Mesenchymal stem cell (in vitro differentiated cells and primary cell): ENCODE measurements around the gene TIAM1.
A peak's percentile ranks its signal among the peaks of the same experiment; 100 is the strongest.

Source experiments
- DNase-seq: peaks from one replicate; pipeline ENCODE4 v3.0.0-alpha.2; 2013
- H2AFZ ChIP-seq: one replicate; pipeline ENCODE4 v1.6.1; 2013; ENCODE audit warnings: low read depth, mild to moderate bottlenecking, control low read depth, inconsistent platforms, low read length, moderate library complexity
- H2AK5ac ChIP-seq: 2 replicates; pipeline ENCODE4 v1.6.1; 2013; ENCODE audit warnings: low read length, moderate library complexity, mild to moderate bottlenecking, inconsistent platforms; ENCODE audit not compliant: severe bottlenecking
- H2BK120ac ChIP-seq: one replicate; pipeline ENCODE4 v1.6.1; 2013; ENCODE audit warnings: low read depth, mild to moderate bottlenecking, inconsistent platforms, low read length, moderate library complexity
- H2BK12ac ChIP-seq, 2 experiments: one replicate each; pipeline ENCODE4 v1.6.1; 2013; ENCODE audit warnings: inconsistent platforms in 2 of 2, low read length in 2 of 2, mild to moderate bottlenecking in 2 of 2, moderate library complexity in 2 of 2, control low read depth in 1 of 2
- H2BK15ac ChIP-seq: one replicate; pipeline ENCODE4 v1.6.1; 2013; ENCODE audit warnings: mild to moderate bottlenecking, low read depth, inconsistent platforms; ENCODE audit not compliant: poor library complexity, severe bottlenecking
- H2BK5ac ChIP-seq: 2 replicates; pipeline ENCODE4 v1.6.1; 2013; ENCODE audit warnings: low read depth, mild to moderate bottlenecking, low read length, control low read depth, inconsistent platforms; ENCODE audit not compliant: poor library complexity, severe bottlenecking
- H3K14ac ChIP-seq, 2 experiments: one replicate each; pipeline ENCODE4 v1.6.1; 2013; ENCODE audit warnings: inconsistent platforms in 2 of 2, low read length in 2 of 2, control low read depth in 1 of 2, mild to moderate bottlenecking in 1 of 2, moderate library complexity in 1 of 2
- H3K18ac ChIP-seq, 2 experiments: one replicate each; pipeline ENCODE4 v1.6.1; 2013; ENCODE audit warnings: inconsistent platforms in 2 of 2, low read length in 2 of 2, control low read depth in 1 of 2, low read depth in 1 of 2, mild to moderate bottlenecking in 1 of 2
- H3K23ac ChIP-seq, 2 experiments: one replicate each; pipeline ENCODE4 v1.6.1; 2013; ENCODE audit warnings: inconsistent platforms in 2 of 2, low read length in 2 of 2, mild to moderate bottlenecking in 2 of 2, moderate library complexity in 2 of 2, control low read depth in 1 of 2
- H3K27ac ChIP-seq: 2 replicates; pipeline ENCODE4 v1.5.1; 2013; ENCODE audit warnings: mild to moderate bottlenecking, moderate library complexity, low read length, control low read depth, inconsistent platforms; ENCODE audit not compliant: poor library complexity, severe bottlenecking
- H3K27me3 ChIP-seq, 2 experiments: 2 replicates each; pipeline versions ENCODE4 v1.6.1 to v1.7.0; 2013; ENCODE audit warnings: low read length in 2 of 2, mild to moderate bottlenecking in 2 of 2, moderate library complexity in 2 of 2, control low read depth in 1 of 2, inconsistent platforms in 1 of 2; ENCODE audit not compliant: control insufficient read depth in 1 of 2, insufficient read depth in 1 of 2
- H3K36me3 ChIP-seq, 2 experiments: 2 replicates each; pipeline versions ENCODE4 v1.6.1 to v1.7.0; 2013; ENCODE audit warnings: low read length in 2 of 2, control low read depth in 1 of 2, inconsistent platforms in 1 of 2, low read depth in 1 of 2, mild to moderate bottlenecking in 1 of 2; ENCODE audit not compliant: insufficient read depth in 2 of 2, control insufficient read depth in 1 of 2
- H3K4ac ChIP-seq, 2 experiments: one replicate each; pipeline ENCODE4 v1.6.1; 2013; ENCODE audit warnings: inconsistent platforms in 2 of 2, low read length in 2 of 2, mild to moderate bottlenecking in 2 of 2, moderate library complexity in 2 of 2, control low read depth in 1 of 2, low read depth in 1 of 2
- H3K4me1 ChIP-seq: 2 replicates; pipeline ENCODE4 v1.6.1; 2013; ENCODE audit warnings: low read depth, low read length, control low read depth; ENCODE audit not compliant: control insufficient read depth, insufficient read depth
- H3K4me2 ChIP-seq: 2 replicates; pipeline ENCODE4 v1.6.1; 2013; ENCODE audit warnings: low read length, mild to moderate bottlenecking, inconsistent platforms; ENCODE audit not compliant: poor library complexity, severe bottlenecking
- H3K4me3 ChIP-seq, 2 experiments: 2 replicates each; pipeline versions ENCODE4 v1.5.1 to v1.7.0; 2013; ENCODE audit warnings: low read length in 2 of 2, mild to moderate bottlenecking in 2 of 2, control low read depth in 1 of 2, low read depth in 1 of 2; ENCODE audit not compliant: insufficient read depth in 1 of 2
- H3K79me1 ChIP-seq: replicated peaks from 2 replicates; pipeline ENCODE4 v1.6.1; 2013; ENCODE audit warnings: mild to moderate bottlenecking, control low read depth, low read length, inconsistent platforms; ENCODE audit not compliant: poor library complexity, severe bottlenecking
- H3K9ac ChIP-seq: 2 replicates; pipeline ENCODE4 v1.7.0; 2013; ENCODE audit warnings: mild to moderate bottlenecking, low read length, moderate library complexity
- H3K9me3 ChIP-seq: 2 replicates; pipeline ENCODE4 v1.7.0; 2013; ENCODE audit warnings: mild to moderate bottlenecking, low read length; ENCODE audit not compliant: control insufficient read depth
- H4K8ac ChIP-seq: one replicate; pipeline ENCODE4 v1.6.1; 2013; ENCODE audit warnings: inconsistent platforms, mild to moderate bottlenecking, low read length, moderate library complexity
- H4K91ac ChIP-seq: one replicate; pipeline ENCODE4 v1.6.1; 2013; ENCODE audit warnings: mild to moderate bottlenecking, low read length, inconsistent platforms
- WGBS: methylation state at CpG from one replicate; pipeline ENCODE4 v1.1.7; 2013; ENCODE audit warnings: mixed read lengths; 5-methylcytosine and 5-hydroxymethylcytosine counted together

Gene TIAM1

DNA sequence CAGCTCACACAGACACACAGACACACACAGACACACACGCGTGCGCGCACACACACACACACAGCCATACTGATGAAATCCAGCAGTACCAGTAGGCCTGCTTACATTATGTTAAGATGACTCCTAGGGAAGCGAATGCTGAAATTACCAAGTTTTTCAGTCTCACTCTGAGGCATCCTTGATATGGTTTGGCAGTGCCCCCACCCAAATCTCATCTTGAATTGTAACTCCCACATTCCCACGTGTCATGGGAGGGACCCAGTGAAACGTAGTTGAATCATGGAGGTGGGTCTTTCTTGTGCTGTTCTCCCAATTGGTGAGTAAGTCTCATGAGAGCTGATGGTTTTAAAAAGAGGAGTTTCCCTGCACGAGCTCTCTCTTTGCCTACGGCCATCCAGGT lies 64.1 kb downstream of the TIAM1 start:
- no peak overlapping the region for H4K91ac ChIP-seq
- no peak overlapping the region for H3K9ac ChIP-seq
- H3K79me1 ChIP-seq = peaks cover 2% of the 10 kb centered on the region
- H3K4ac ChIP-seq = no peak overlapping the region
- no peaks in the 10 kb centered on the region for H3K27me3 ChIP-seq
- H2BK120ac ChIP-seq = no peak overlapping the region
- H3K23ac ChIP-seq = no peak overlapping the region
- no peak overlapping the region for H2AFZ ChIP-seq
- H3K18ac ChIP-seq = no peak overlapping the region
- H2AK5ac ChIP-seq = no peak overlapping the region
- no peak overlapping the region for H3K27ac ChIP-seq
- H3K36me3 ChIP-seq = no peaks in the 10 kb centered on the region
- no peak overlapping the region for H3K4me2 ChIP-seq
- no peak overlapping the region for H3K14ac ChIP-seq
- peaks cover 8% of the 10 kb centered on the region for H3K4me1 ChIP-seq
- H4K8ac ChIP-seq = no peak overlapping the region
- H2BK5ac ChIP-seq = no peak overlapping the region
- 97% methylated on average over 9 of the region's 9 CpGs for WGBS
- no peak overlapping the region for H3K4me3 ChIP-seq
- no peak overlapping the region for H2BK12ac ChIP-seq
- no peak overlapping the region for H2BK15ac ChIP-seq
- H3K9me3 ChIP-seq = no peaks in the 10 kb centered on the region
- no peak for DNase-seq

DNA sequence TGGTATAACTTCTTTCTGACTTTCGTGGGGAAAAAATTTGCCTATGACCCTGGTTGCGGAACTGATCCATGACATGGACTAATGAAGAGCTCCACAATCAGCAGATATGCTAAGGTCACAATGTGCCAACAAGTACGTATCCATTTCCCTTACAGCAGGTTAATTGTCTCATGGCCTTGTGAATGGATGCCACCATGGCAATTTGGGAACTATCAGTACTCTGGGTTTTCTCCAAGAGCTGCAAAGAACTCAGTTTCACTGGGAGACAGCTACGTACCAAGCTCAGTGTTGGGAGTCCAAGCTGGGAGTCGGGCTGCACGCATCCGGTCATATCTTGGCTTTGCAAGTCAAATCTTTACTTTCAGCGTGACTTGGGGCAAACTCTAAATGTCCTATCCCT lies 64.8 kb downstream of the TIAM1 start:
- 98% methylated on average over 8 of the region's 8 CpGs for WGBS
- H2BK12ac ChIP-seq = no peak overlapping the region

DNA sequence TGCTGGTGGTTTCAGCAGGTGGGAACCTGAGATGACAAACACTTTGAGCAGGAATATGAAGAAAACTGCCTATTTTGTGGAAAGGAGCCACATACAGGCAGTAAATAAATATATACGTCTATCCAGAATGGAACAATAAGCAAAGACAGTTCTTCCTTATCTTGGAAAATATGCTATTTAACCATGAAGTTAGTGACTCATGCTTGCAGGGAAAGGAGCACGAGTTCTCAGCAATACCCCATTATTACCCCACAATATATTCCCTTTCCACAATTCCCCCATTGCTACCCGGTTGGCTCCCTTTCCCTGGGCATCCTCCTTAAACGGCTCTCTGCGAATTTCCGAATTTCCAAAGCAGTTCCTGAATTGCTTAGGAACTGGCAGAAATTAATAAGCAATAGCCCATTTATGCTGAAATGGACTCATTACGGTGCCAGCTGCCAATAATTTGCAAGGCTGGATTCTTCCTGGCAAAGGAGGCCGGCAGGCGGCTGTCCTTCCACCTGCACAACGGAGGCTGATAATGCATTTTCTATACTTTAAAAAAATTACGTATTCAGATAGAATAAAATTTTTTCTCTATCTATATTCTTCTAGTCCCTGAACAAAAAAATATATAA lies 65.4 kb downstream of the TIAM1 start:
- H3K27me3 ChIP-seq = no peaks in the 10 kb centered on the region
- H3K23ac ChIP-seq = no peak overlapping the region
- H3K4me1 ChIP-seq = peaks cover 3% of the 10 kb centered on the region
- H2AK5ac ChIP-seq = no peak overlapping the region
- no peak overlapping the region for H3K9ac ChIP-seq
- no peak overlapping the region for H2BK5ac ChIP-seq
- no peak overlapping the region for H2BK12ac ChIP-seq
- no peak overlapping the region for H2BK120ac ChIP-seq
- H3K27ac ChIP-seq = no peak overlapping the region
- no peak overlapping the region for H4K91ac ChIP-seq
- H3K4me3 ChIP-seq = no peak overlapping the region
- peak; percentile 49 for DNase-seq
- no peak overlapping the region for H2AFZ ChIP-seq
- 74% methylated on average over 8 of the region's 11 CpGs for WGBS
- no peaks in the 10 kb centered on the region for H3K9me3 ChIP-seq
- no peak overlapping the region for H3K4ac ChIP-seq
- H3K36me3 ChIP-seq = no peaks in the 10 kb centered on the region
- no peak overlapping the region for H3K18ac ChIP-seq
- no peak overlapping the region for H4K8ac ChIP-seq
- peaks cover 2% of the 10 kb centered on the region for H3K79me1 ChIP-seq
- H2BK15ac ChIP-seq = no peak overlapping the region
- H3K4me2 ChIP-seq = no peak overlapping the region
- no peak overlapping the region for H3K14ac ChIP-seq

More for the DNA sequence above, 64.8 kb downstream of the TIAM1 start:
- Histone ChIP-seq H3K4me3 (no peak overlapping the region), H3K14ac (no peak overlapping the region), H2BK15ac (no peak overlapping the region), H3K4ac (no peak overlapping the region), H3K79me1 (peaks cover 2% of the 10 kb centered on the region), H4K8ac (no peak overlapping the region), H3K4me1 (peaks cover 4% of the 10 kb centered on the region), H2AFZ (no peak overlapping the region), H2BK120ac (no peak overlapping the region), H2BK5ac (no peak overlapping the region), H3K9ac (no peak overlapping the region), H3K23ac (no peak overlapping the region), H4K91ac (no peak overlapping the region), H3K27me3 (no peaks in the 10 kb centered on the region), H2AK5ac (no peak overlapping the region), H3K18ac (no peak overlapping the region), H3K4me2 (no peak overlapping the region), H3K27ac (no peak overlapping the region), H3K9me3 (no peaks in the 10 kb centered on the region), H3K36me3 (no peaks in the 10 kb centered on the region)
- no peak for DNase-seq

DNA sequence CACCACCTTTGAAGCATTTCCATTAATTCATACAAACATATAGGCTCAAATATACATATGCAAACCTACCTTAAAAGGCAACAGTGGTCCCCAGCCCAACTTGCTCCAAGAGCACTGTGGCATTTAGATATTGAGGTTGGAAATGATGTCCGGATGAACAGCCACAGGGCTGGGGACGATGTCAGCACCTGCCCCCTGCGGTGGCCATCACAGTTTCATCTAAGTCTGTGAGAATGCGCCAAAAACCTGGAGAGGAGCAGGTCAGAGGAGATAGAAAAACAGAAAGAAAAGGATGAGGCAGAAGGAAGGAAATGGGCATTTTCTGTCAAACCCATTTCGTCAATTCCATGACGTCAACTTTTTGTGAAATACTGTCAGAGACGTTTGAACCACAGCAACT lies 67.4 kb downstream of the TIAM1 start:
- Histone ChIP-seq H3K9me3 (no peaks in the 10 kb centered on the region), H2BK12ac (no peak overlapping the region)
- 94% methylated on average over 7 of the region's 7 CpGs for WGBS

More for the DNA sequence above, 67.4 kb downstream of the TIAM1 start:
- Histone ChIP-seq H3K23ac (no peak overlapping the region), H2BK15ac (no peak overlapping the region), H3K18ac (no peak overlapping the region), H3K36me3 (no peaks in the 10 kb centered on the region), H3K4me3 (no peak overlapping the region), H2AK5ac (no peak overlapping the region), H3K9ac (no peak overlapping the region), H3K27me3 (no peaks in the 10 kb centered on the region), H2AFZ (no peak overlapping the region), H3K27ac (no peak overlapping the region), H3K4me1 (no peaks in the 10 kb centered on the region), H3K4ac (no peak overlapping the region), H2BK120ac (no peak overlapping the region), H3K4me2 (no peak overlapping the region), H4K91ac (no peak overlapping the region), H3K79me1 (no peaks in the 10 kb centered on the region), H3K14ac (no peak overlapping the region), H2BK5ac (no peak overlapping the region), H4K8ac (no peak overlapping the region)
- no peak for DNase-seq
